Esophagus squamous epithelium (tissue), 4 donors: ENCODE data around the gene AMZ2.
"Not testable (repeated sequence)": the region's sequence is repeated elsewhere in the genome, so short reads cannot be mapped to it uniquely, and the experiment has no call there.

ENCODE experiments used
- CTCF ChIP-seq, 6 experiments: fragments of 450-650 bp in 4 of 6; fragments of 200-600 bp in 2 of 6; sonication (generic) in 2 of 6; IDR thresholded peaks; one replicate each; pipeline ENCODE4 v1.5.1; 2016 to 2019; ENCODE audit warnings: antibody characterized with exemption in 6 of 6, mild to moderate bottlenecking in 4 of 6, moderate library complexity in 4 of 6
- POLR2A ChIP-seq, 4 donors: fragments of 450-650 bp; IDR thresholded peaks; one replicate each; pipeline ENCODE4 v1.6.1; 2017; ENCODE audit warnings: antibody characterized with exemption in 4 of 4, mild to moderate bottlenecking in 4 of 4, moderate library complexity in 3 of 4

- not testable (repeated sequence) for TF ChIP-seq POLR2A, CTCF (IDR thresholded peaks at IDR 0.05)
Observed at GRCh38 chr17:68232741-68233140, 15.1 kb upstream of the AMZ2 start.
